ENCODE measurements around the gene C1QL3. TPM values are rescaled to one million over a fixed set of nuclear protein-coding genes. Genes with fewer than 3 reads are reported as not detected.

C1QL3 gene
- total RNA-seq, 1 donor from 2014 or later: 3.4 TPM

- no peak for TF ChIP-seq CTCF (conservative IDR thresholded peaks at IDR 0.05)
- H3K9me3 Mint-ChIP-seq: no peaks in the 10 kb centered on the region
- H3K27me3 Mint-ChIP-seq: no peaks in the 10 kb centered on the region
Measured at GRCh38 chr10:16481052-16481728, 40.5 kb downstream of the C1QL3 start.

GRCh38 chr10:16478801-16479200 lies 42.9 kb downstream of the C1QL3 start:
- Mint-ChIP-seq H3K4me1 (ENCODE audit: unreplicated experiment) (no peaks in the 10 kb centered on the region), H3K36me3 (no peaks in the 10 kb centered on the region), H3K27ac (no peak overlapping the region), H3K9me3 (no peaks in the 10 kb centered on the region), H3K27me3 (no peaks in the 10 kb centered on the region), H3K4me3 (no peak overlapping the region)
- no peak for TF ChIP-seq CTCF (conservative IDR thresholded peaks at IDR 0.05)
- no peak for DNase-seq (ENCODE audit: extremely low spot score, unreplicated experiment)

More at GRCh38 chr10:16481052-16481728, 40.5 kb downstream of the C1QL3 start:
- no peak for DNase-seq (ENCODE audit: extremely low spot score, unreplicated experiment)
- no peaks in the 10 kb centered on the region for H3K36me3 Mint-ChIP-seq
- no peaks in the 10 kb centered on the region for H3K4me1 Mint-ChIP-seq (ENCODE audit: unreplicated experiment)
- no peak overlapping the region for H3K27ac Mint-ChIP-seq
- no peak overlapping the region for H3K4me3 Mint-ChIP-seq

- Mint-ChIP-seq H3K4me3 (no peak overlapping the region), H3K4me1 (ENCODE audit: unreplicated experiment) (no peaks in the 10 kb centered on the region), H3K9me3 (no peaks in the 10 kb centered on the region), H3K27ac (no peak overlapping the region), H3K27me3 (no peaks in the 10 kb centered on the region), H3K36me3 (no peaks in the 10 kb centered on the region)
- TF ChIP-seq CTCF (conservative IDR thresholded peaks at IDR 0.05): no peak
- no peak for DNase-seq (ENCODE audit: extremely low spot score, unreplicated experiment)
Measured at GRCh38 chr10:16477757-16478156, 43.9 kb downstream of the C1QL3 start.

- no peak for DNase-seq (ENCODE audit: extremely low spot score, unreplicated experiment)
- TF ChIP-seq CTCF (conservative IDR thresholded peaks at IDR 0.05): no peak
- no peaks in the 10 kb centered on the region for H3K36me3 Mint-ChIP-seq
- no peak overlapping the region for H3K4me3 Mint-ChIP-seq
- H3K4me1 Mint-ChIP-seq (ENCODE audit: unreplicated experiment): no peaks in the 10 kb centered on the region
- H3K9me3 Mint-ChIP-seq: no peaks in the 10 kb centered on the region
- H3K27ac Mint-ChIP-seq: no peak overlapping the region
- no peaks in the 10 kb centered on the region for H3K27me3 Mint-ChIP-seq
Measured at GRCh38 chr10:16472828-16473227, 48.9 kb downstream of the C1QL3 start.

GRCh38 chr10:16470747-16471146 lies 50.9 kb downstream of the C1QL3 start:
- H3K27ac Mint-ChIP-seq: no peak overlapping the region
- DNase-seq (ENCODE audit: extremely low spot score, unreplicated experiment): no peak
- TF ChIP-seq CTCF (conservative IDR thresholded peaks at IDR 0.05): no peak
- no peak overlapping the region for H3K4me3 Mint-ChIP-seq
- no peaks in the 10 kb centered on the region for H3K4me1 Mint-ChIP-seq (ENCODE audit: unreplicated experiment)
- H3K36me3 Mint-ChIP-seq: no peaks in the 10 kb centered on the region
- H3K9me3 Mint-ChIP-seq: no peaks in the 10 kb centered on the region
- no peaks in the 10 kb centered on the region for H3K27me3 Mint-ChIP-seq
